ENCODE measurements around the gene CTDP1. TPM values are rescaled to one million over a fixed set of nuclear protein-coding genes. Genes with fewer than 3 reads are reported as not detected.

Gene CTDP1
- total RNA-seq, 4 donors from 2014 or later, result 12.3 to 21.8 (median 16.5) TPM

DNA sequence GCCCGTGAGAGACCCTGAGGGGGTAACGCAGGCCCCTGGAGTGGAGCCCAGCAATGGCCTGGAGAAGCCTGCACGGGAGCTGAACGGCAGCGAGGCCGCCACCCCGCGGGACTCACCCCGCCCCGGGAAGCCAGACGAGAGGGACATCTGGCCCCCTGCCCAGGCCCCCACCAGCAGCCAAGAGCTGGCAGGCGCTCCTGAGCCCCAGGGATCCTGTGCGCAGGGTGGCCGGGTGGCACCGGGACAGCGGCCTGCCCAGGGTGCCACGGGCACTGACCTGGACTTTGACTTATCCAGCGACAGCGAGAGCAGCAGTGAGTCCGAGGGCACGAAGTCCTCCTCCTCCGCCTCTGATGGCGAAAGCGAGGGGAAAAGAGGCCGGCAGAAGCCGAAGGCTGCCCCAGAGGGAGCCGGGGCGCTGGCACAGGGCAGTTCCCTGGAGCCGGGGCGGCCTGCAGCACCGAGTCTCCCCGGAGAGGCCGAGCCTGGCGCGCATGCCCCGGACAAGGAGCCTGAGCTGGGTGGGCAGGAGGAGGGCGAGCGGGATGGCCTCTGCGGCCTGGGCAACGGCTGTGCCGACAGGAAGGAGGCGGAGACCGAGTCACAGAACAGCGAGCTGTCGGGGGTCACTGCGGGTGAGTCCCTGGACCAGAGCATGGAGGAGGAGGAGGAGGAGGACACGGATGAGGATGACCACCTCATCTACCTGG lies 35.1 kb downstream of the CTDP1 start:
- ATAC-seq, result no peak
- in situ Hi-C loops (cut with MboI; ENCODE audit: low sequenced_read_pairs in 4 of 4), result no loop called here
- DNase-seq, result no peak
- intact Hi-C loops (cut with DNase I; ENCODE audit: low total_unique reads), result no loop called here
- no peak for TF ChIP-seq POLR2A (IDR thresholded peaks at IDR 0.05)
- no peak overlapping the region for H3K27ac ChIP-seq
- no peaks in the 10 kb centered on the region for H3K9me3 ChIP-seq
- no peaks in the 10 kb centered on the region for H3K4me1 ChIP-seq
- no peaks in the 10 kb centered on the region for H3K27me3 ChIP-seq
- no peak overlapping the region for H3K4me3 ChIP-seq
- peaks cover 0 to 61% of the 10 kb centered on the region in 2 donors for H3K36me3 ChIP-seq

DNA sequence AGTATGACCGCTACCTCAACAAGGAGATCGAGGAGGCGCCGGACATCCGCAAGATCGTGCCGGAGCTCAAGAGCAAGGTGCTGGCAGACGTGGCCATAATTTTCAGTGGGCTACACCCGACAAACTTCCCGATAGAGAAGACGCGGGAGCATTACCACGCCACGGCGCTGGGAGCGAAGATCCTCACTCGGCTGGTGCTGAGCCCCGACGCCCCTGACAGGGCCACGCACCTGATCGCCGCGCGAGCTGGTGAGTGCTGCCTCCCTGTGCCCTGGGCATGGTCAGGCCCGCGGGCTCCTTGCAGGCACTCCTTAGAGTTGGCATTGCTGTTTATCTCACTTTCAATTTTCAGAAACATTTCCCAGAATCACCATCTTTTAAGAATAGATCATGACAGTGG lies 35.7 kb downstream of the CTDP1 start:
- H3K27me3 ChIP-seq, result no peaks in the 10 kb centered on the region
- no peak for DNase-seq
- H3K36me3 ChIP-seq, result peaks cover 0 to 58% of the 10 kb centered on the region in 2 donors
- ATAC-seq, result no peak
- in situ Hi-C loops (cut with MboI; ENCODE audit: low sequenced_read_pairs in 4 of 4) (no loop called here), intact Hi-C loops (cut with DNase I; ENCODE audit: low total_unique reads) (no loop called here)
- H3K4me1 ChIP-seq, result no peaks in the 10 kb centered on the region
- no peaks in the 10 kb centered on the region for H3K9me3 ChIP-seq
- no peak for TF ChIP-seq POLR2A (IDR thresholded peaks at IDR 0.05)
- TF ChIP-seq, protein P1, sequence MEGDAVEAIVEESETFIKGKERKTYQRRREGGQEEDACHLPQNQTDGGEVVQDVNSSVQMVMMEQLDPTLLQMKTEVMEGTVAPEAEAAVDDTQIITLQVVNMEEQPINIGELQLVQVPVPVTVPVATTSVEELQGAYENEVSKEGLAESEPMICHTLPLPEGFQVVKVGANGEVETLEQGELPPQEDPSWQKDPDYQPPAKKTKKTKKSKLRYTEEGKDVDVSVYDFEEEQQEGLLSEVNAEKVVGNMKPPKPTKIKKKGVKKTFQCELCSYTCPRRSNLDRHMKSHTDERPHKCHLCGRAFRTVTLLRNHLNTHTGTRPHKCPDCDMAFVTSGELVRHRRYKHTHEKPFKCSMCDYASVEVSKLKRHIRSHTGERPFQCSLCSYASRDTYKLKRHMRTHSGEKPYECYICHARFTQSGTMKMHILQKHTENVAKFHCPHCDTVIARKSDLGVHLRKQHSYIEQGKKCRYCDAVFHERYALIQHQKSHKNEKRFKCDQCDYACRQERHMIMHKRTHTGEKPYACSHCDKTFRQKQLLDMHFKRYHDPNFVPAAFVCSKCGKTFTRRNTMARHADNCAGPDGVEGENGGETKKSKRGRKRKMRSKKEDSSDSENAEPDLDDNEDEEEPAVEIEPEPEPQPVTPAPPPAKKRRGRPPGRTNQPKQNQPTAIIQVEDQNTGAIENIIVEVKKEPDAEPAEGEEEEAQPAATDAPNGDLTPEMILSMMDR (IDR thresholded peaks at IDR 0.05 in 4 of 5, conservative IDR thresholded peaks at IDR 0.05 in 1 of 5), result no peak
- H3K27ac ChIP-seq, result no peak overlapping the region
- no peak overlapping the region for H3K4me3 ChIP-seq

DNA sequence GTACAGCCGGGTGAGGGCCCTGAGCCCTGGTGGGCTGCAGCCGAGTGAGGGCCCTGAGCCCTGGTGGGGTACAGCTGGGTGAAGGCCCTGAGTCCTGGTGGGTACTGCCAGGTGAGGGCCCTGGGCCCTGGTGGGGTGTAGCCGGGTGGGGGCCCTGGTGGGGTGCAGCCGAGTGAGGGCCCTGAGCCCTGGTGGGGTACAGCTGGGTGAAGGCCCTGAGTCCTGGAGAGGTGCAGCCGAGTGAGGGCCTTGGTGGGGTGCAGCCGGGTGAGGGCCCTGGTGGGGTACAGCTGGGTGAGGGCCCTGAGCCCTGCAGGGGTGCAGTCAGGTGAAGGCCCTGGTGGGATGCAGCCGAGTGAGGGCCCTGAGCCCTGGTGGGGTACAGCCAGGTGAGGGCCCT lies 37.5 kb downstream of the CTDP1 start:
- ATAC-seq (no peak), DNase-seq (no peak)
- Histone ChIP-seq H3K27me3 (no peaks in the 10 kb centered on the region), H3K4me1 (no peaks in the 10 kb centered on the region), H3K4me3 (no peak overlapping the region), H3K27ac (no peak overlapping the region), H3K36me3 (peaks cover 0 to 57% of the 10 kb centered on the region in 2 donors), H3K9me3 (no peaks in the 10 kb centered on the region)
- in situ Hi-C loops (cut with MboI; ENCODE audit: low sequenced_read_pairs in 4 of 4) (no loop called here), intact Hi-C loops (cut with DNase I; ENCODE audit: low total_unique reads) (no loop called here)
- TF ChIP-seq, protein P1 (IDR thresholded peaks at IDR 0.05 in 4 of 5, conservative IDR thresholded peaks at IDR 0.05 in 1 of 5), result no peak
- TF ChIP-seq POLR2A (IDR thresholded peaks at IDR 0.05), result no peak

DNA sequence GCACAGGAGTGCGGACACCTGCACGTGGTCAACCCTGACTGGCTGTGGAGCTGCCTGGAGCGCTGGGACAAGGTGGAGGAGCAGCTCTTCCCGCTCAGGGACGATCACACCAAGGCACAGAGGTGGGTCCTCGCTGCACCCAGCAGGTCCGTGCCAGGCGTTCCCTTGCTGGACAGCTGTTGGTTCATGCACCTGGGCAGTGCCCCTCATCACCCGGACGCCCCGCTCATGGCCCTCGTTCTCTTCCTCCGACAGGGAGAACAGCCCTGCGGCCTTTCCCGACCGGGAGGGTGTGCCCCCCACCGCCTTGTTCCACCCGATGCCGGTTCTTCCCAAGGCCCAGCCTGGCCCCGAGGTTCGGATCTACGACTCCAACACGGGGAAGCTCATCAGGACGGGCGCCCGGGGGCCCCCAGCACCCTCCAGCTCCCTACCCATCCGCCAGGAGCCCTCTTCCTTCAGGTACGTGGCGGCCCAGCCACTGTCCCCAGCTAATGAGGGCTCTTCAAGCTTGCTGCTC lies 38.0 kb downstream of the CTDP1 start:
- TF ChIP-seq, protein P1 (IDR thresholded peaks at IDR 0.05 in 4 of 5, conservative IDR thresholded peaks at IDR 0.05 in 1 of 5), result no peak
- no peak for TF ChIP-seq POLR2A (IDR thresholded peaks at IDR 0.05)
- Histone ChIP-seq H3K27me3 (no peaks in the 10 kb centered on the region), H3K9me3 (no peaks in the 10 kb centered on the region), H3K4me3 (no peak overlapping the region), H3K4me1 (no peaks in the 10 kb centered on the region), H3K27ac (no peak overlapping the region), H3K36me3 (peaks cover 0 to 58% of the 10 kb centered on the region in 2 donors)
- intact Hi-C loops (cut with DNase I; ENCODE audit: low total_unique reads) (no loop called here), in situ Hi-C loops (cut with MboI; ENCODE audit: low sequenced_read_pairs in 4 of 4) (no loop called here)
- no peak for DNase-seq
- no peak for ATAC-seq

DNA sequence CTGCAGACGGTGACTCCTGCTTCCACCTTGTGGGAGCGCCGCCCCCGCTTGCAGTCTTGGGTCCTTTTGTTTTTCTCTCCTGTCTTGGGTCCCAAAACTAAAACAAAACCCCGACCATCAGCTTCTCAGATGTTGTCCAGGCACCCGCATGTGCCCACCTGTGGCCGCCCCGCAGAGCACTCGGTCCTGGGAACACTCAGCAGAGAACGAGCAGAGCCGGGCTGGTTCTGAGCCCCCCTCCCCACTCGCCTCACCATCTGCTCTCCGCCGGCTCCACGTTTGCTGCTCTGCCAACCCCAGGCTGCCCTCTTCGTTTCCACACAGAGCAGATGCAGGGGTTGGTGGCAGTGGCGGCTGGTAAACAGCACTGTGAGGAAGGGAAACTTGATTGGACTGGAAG lies 38.5 kb downstream of the CTDP1 start:
- Histone ChIP-seq H3K9me3 (no peaks in the 10 kb centered on the region), H3K27ac (no peak overlapping the region), H3K27me3 (no peaks in the 10 kb centered on the region), H3K36me3 (peaks cover 0 to 60% of the 10 kb centered on the region in 2 donors), H3K4me1 (no peaks in the 10 kb centered on the region), H3K4me3 (no peak overlapping the region)
- in situ Hi-C loops (cut with MboI; ENCODE audit: low sequenced_read_pairs in 4 of 4) (no loop called here), intact Hi-C loops (cut with DNase I; ENCODE audit: low total_unique reads) (no loop called here)
- no peak for TF ChIP-seq POLR2A (IDR thresholded peaks at IDR 0.05)
- TF ChIP-seq, protein P1 (IDR thresholded peaks at IDR 0.05 in 4 of 5, conservative IDR thresholded peaks at IDR 0.05 in 1 of 5), result no peak
- no peak for ATAC-seq
- no peak for DNase-seq

Data from gastrocnemius medialis (tissue), 4 donors.